Glomerular visceral epithelial cell (primary cell): ENCODE measurements around the gene IRAG1.

Experiments used
- DNase-seq: peaks from one replicate; pipeline ENCODE4 v3.0.0-alpha.2; 2016; ENCODE audit errors: extremely low spot score

IRAG1 gene

GRCh38 chr11:10693509-10694081 is at the start of gene IRAG1:
TSS of gene IRAG1 (minus strand) at chr11:10693755. CDS start at chr11:10693602, 153 bp downstream.
- no peak for DNase-seq

- DNase-seq, result peak; percentile 20
Measured at GRCh38 chr11:10742460-10743208, 49.1 kb upstream of the IRAG1 start.

- DNase-seq, result peak; percentile 84
Measured at GRCh38 chr11:10735481-10736475, 42.2 kb upstream of the IRAG1 start.

- no peak for DNase-seq
Measured at GRCh38 chr11:10731064-10731680, 37.6 kb upstream of the IRAG1 start.

- no peak for DNase-seq
Measured at GRCh38 chr11:10730151-10730550, 36.6 kb upstream of the IRAG1 start.

- DNase-seq, result no peak
Measured at GRCh38 chr11:10728789-10729472, 35.4 kb upstream of the IRAG1 start.

- DNase-seq, result no peak
Measured at GRCh38 chr11:10728154-10728553, 34.6 kb upstream of the IRAG1 start.

GRCh38 chr11:10727146-10727851 is 33.7 kb upstream of the IRAG1 start:
- no peak for DNase-seq

GRCh38 chr11:10725907-10726253 is 32.3 kb upstream of the IRAG1 start:
- DNase-seq, result no peak

- DNase-seq, result peak; percentile 69
Measured at GRCh38 chr11:10725114-10725906, 31.8 kb upstream of the IRAG1 start.

- DNase-seq, result no peak
Measured at GRCh38 chr11:10722307-10722706, 28.8 kb upstream of the IRAG1 start.

- no peak for DNase-seq
Measured at GRCh38 chr11:10720881-10721376, 27.4 kb upstream of the IRAG1 start.

- no peak for DNase-seq
Measured at GRCh38 chr11:10719616-10720015, 26.1 kb upstream of the IRAG1 start.

- DNase-seq, result no peak
Measured at GRCh38 chr11:10716543-10717259, 23.1 kb upstream of the IRAG1 start.

- DNase-seq, result no peak
Measured at GRCh38 chr11:10716122-10716521, 22.6 kb upstream of the IRAG1 start.

- no peak for DNase-seq
Measured at GRCh38 chr11:10715571-10715970, 22.0 kb upstream of the IRAG1 start.

- no peak for DNase-seq
Measured at GRCh38 chr11:10709299-10710086, 15.9 kb upstream of the IRAG1 start.

- DNase-seq, result no peak
Measured at GRCh38 chr11:10708131-10708530, 14.6 kb upstream of the IRAG1 start.
